Left kidney (tissue), 2 donors: ENCODE data around the gene KIF19. TPM values are rescaled to one million over a fixed set of nuclear protein-coding genes. Genes with fewer than 3 reads are reported as not detected.
"Not testable (repeated sequence)": the region's sequence is repeated elsewhere in the genome, so short reads cannot be mapped to it uniquely, and the experiment has no call there.

Experiments
- DNase-seq: peaks from one replicate; pipeline ENCODE4 v3.0.0-alpha.2; 2013
- polyA plus RNA-seq: library from polyadenylated mRNA; unstranded; fragments of 120-200 nt; gene quantifications from one replicate; pipeline ENCODE4 v1.2.1, GENCODE V29; 2013; ENCODE audit not compliant: insufficient read length

KIF19 gene
- polyA plus RNA-seq, 1 donor, result 0.86 TPM

GRCh38 chr17:74389937-74390679 lies 64.1 kb downstream of the KIF19 start:
- no peak for DNase-seq

- no peak for DNase-seq
Measured at GRCh38 chr17:74390680-74391653, 64.9 kb downstream of the KIF19 start.

GRCh38 chr17:74391771-74392170 lies 65.7 kb downstream of the KIF19 start:
- DNase-seq, result no peak

DNA sequence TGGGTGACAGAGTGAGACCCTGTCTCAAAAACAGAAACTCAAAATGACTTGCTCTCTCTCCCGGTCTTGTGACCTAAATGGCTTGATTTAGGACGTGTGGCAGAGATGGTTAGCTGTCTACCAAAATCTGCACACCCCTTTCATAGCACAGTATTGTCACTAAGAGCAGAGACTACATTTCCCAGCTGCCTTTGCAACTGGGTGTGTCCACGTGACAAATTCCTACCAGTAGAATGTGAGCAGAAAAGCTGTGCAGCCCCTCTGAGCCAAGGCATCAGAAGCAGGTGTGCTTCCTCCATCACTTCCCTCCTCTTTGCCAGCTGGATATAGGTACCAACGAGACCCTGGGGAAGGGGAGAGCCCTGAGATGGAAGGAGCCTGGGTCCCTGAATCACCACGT lies 66.8 kb downstream of the KIF19 start:
- DNase-seq, result no peak

GRCh38 chr17:74393346-74393942 lies 67.4 kb downstream of the KIF19 start:
- DNase-seq, result no peak

DNA sequence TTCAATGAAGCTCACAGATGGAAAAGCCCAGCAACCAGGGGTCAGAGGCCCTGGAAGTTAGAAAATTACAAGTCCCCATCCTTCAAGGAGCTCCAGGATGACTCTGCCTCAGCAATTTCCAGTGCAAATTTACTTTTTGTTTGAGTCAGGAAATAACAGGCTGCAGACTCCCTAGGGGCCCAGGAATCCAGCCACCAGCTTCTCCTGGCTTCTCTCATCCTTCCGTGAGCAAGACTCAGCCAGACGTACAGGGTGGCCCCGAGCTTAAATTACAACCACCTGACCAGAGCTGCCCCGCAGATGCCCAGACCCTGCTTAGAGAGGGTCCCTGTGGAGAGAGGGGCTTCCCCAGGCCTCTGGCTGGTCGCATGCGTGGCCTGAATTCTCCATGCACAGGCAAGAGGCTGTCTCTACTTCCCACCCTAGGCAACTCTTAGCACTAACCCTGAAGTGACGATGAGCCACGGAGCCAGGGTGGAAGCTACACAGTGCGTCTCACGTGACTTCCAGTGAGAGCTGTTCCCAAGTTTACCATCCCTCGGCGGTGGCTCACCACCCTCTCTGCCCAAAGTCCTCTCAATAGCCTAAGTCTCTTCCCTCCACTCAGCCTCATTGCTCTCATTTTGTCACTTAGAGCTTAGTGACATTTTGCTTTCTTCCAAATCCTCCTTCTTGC lies 68.4 kb downstream of the KIF19 start:
- no peak for DNase-seq

DNA sequence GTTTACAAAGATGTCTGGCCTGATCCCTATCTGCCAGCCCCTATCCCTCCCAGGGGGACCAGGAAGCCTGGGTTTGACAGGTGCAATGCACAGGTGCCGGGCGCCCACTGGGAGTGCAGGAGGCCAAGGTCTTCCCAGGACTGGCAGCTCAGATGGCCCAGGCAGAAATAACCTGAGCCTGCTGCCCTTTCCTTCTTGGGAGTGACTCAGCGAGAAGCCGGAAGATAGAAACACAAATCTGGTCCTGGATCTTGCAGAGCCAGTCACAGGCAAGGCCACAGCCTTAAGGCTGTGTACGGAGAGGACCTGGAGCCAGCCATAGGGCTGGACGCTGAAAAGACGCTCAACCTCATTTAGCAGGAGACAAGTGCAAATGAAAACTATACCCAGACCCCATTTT lies 69.0 kb downstream of the KIF19 start:
- no peak for DNase-seq

DNA sequence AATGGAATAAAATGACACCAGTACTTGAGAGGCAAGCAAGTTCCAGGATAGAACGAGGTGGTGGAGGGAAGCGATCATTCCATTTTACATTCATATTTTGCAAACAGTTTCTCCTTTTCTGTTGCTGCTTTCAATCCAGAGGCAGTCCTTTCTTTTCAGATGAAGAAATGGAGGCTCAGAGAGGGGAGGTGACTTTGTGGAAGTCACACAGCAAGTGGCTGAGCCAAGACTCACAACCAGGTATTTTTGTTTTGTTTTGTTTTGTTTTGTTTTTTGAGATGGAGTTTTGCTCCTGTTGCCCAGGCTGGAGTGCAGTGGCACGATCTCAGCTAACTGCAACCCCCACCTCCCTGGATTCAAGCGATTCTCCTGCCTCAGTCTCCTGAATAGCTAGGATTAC lies 70.5 kb downstream of the KIF19 start:
- no peak for DNase-seq

DNA sequence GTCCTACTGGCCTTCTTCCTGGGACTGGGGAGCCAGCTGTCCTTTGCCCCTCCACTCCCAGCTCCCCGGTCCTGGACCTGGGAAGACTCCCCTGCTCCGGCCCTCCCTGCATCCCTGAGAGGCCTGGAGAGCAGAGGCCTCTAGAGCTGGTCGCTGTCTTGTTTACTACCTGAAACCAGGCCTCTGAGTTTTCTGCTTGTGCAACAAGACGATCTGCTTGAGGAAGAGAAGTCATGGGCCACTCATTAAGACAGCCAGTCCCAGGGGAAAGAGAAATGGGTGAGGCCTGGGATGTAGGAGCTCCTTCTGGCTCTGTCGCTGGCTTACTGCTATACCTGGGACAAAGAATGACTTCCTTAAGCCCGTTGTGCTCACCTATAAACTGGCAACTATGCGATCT lies 76.0 kb downstream of the KIF19 start:
- DNase-seq, result no peak

- no peak for DNase-seq
Measured at GRCh38 chr17:74403512-74404137, 77.6 kb downstream of the KIF19 start.

GRCh38 chr17:74404218-74404617 lies 78.2 kb downstream of the KIF19 start:
- no peak for DNase-seq

- DNase-seq, result no peak
Measured at GRCh38 chr17:74404789-74405188, 78.8 kb downstream of the KIF19 start.

- not testable (repeated sequence) for DNase-seq
Measured at GRCh38 chr17:74405311-74405710, 79.3 kb downstream of the KIF19 start.

Other genes starting within 250 kb of the KIF19 start
- gene RPL38, start 122.5 kb upstream of the KIF19 start, polyA plus RNA-seq, result 991 TPM
- 14.6 TPM for gene TTYH2, start 112.7 kb upstream of the KIF19 start, polyA plus RNA-seq
- gene DNAI2, start 52.0 kb upstream of the KIF19 start, polyA plus RNA-seq, result 0.12 TPM
- gene BTBD17, start 35.6 kb downstream of the KIF19 start, polyA plus RNA-seq, result 0.13 TPM
- gene GPR142, start 41.3 kb downstream of the KIF19 start, polyA plus RNA-seq, result 0.25 TPM
- gene GPRC5C, start 105.9 kb downstream of the KIF19 start, polyA plus RNA-seq, result 80.8 TPM
- gene CD300A, start 140.4 kb downstream of the KIF19 start, polyA plus RNA-seq, result 0.91 TPM
- gene CD300LB, start 205.2 kb downstream of the KIF19 start, polyA plus RNA-seq, result 0.15 TPM
- 0.18 TPM for gene CD300C, start 219.9 kb downstream of the KIF19 start, polyA plus RNA-seq
- not detected for gene CD300H, start 241.3 kb downstream of the KIF19 start, polyA plus RNA-seq